ENCODE data around the gene CACNG6.
"Not testable (repeated sequence)": the region's sequence is repeated elsewhere in the genome, so short reads cannot be mapped to it uniquely, and the experiment has no call there.

Gene CACNG6

GRCh38 chr19:53991224-53992113, at the start of gene CACNG6:
Gene CACNG6 (plus strand): TSS chr19:53991637. CDS start chr19:53992878, 1,241 bp downstream.
- DNase-seq (ENCODE audit: low spot score) = peak; percentile 71

GRCh38 chr19:53942001-53942786, 49.2 kb upstream of the CACNG6 start:
- DNase-seq (ENCODE audit: low spot score) = peak; percentile 97

DNA sequence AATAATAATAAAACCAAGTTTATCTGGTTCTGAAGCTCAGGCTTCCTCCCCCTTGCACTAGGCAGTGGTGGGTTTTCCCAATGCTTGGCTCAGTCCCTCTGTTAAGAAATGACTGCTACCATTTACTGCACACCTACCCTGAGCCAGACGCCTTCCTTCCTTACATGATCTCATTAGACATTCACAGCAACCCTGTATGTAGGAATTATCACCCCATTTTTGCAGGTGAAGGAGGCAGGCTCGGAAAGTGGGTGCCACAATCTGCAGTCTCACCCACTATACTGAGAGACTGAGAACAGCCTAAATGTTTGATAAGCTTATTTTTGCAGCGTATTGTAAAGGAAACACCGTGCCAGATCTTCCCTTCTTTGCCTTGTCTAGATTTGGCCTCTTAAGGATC, 47.0 kb upstream of the CACNG6 start:
- DNase-seq (ENCODE audit: low spot score) = no peak

DNA sequence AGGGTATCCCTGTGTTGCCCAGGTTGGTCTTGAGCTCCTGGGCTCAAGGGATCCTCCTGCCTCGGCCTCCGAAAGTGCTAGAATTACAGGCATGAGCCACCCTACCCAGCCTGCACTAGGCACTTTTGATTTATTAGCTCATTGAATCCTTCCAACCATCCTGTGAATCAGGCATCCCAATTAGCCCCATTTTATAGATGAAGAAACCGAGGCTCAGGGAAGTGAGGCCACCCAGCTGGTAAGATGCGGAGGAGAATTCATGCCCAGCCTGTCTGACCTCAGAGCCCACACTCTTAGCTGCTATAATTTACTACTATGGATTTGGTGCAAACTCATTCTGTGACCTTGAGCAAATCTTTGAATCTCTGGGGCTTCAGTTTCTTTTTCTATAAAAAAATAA, 46.5 kb upstream of the CACNG6 start:
- no peak for DNase-seq (ENCODE audit: low spot score)

- no peak for DNase-seq (ENCODE audit: low spot score)
These were observed 46.0 kb upstream of the CACNG6 start for GRCh38 chr19:53945441-53945840.

DNA sequence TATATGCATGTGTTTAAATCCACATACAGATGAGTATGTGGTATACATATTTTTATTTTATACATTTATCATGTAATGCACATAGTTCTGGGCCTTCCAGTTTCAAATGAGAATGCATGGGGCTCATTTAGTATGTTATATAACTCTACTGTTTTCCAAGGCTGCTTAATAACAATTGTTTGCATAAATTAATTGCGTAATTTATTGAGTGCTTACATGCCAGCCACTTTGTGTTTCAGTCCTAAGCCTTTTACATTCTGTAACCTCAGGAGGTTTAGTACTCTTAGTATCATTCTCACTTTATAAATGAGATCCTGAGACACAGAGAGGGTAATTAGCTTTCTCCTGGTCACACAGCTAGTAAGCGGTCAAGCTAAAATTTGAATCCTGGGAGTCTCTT, 45.4 kb upstream of the CACNG6 start:
- DNase-seq (ENCODE audit: low spot score) = no peak

- DNase-seq (ENCODE audit: low spot score) = no peak
These were observed 43.8 kb upstream of the CACNG6 start for GRCh38 chr19:53947624-53948023.

DNA sequence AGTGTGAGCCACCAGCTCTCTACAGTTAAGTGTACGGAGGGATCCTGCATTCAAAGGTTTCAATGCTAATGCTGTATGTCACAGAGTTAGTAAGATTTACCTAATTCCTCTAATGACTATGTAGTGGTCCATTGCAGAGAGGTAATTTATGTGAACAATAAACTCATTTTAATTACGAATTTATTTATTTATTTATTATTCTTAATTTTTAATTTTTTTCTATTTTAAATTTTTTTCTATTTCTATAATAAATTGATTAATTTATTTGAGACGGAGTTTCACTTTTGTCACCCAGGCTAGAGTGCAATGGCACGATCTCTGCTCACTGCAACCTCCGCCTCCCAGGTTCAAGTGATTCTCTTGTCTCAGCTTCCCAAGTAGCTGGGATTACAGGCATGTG, 42.8 kb upstream of the CACNG6 start:
- not testable (repeated sequence) for DNase-seq (ENCODE audit: low spot score)

GRCh38 chr19:53951436-53951835, 40.0 kb upstream of the CACNG6 start:
- no peak for DNase-seq (ENCODE audit: low spot score)

GRCh38 chr19:53951947-53952346, 39.5 kb upstream of the CACNG6 start:
- no peak for DNase-seq (ENCODE audit: low spot score)

DNA sequence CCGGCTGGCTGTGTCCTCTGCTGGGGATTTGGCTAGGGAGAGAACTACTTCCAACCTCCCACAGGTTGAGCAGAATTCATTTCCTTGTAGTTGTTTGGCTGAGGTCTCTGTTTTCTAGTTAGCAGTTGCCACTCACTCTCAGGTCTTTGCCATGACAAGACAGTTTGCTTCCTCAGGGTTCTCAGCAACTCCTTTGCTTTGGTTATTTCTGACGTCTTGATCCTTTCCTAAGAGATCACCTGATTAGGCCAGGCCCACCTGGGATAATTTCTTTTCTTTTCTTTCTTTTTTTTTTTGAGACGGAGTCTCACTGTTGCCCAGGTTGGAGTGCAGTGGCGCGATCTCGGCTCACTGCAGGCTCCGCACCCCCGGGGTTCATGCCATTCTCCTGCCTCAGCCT, 38.1 kb upstream of the CACNG6 start:
- DNase-seq (ENCODE audit: low spot score) = no peak

GRCh38 chr19:53957448-53958167, 33.8 kb upstream of the CACNG6 start:
- DNase-seq (ENCODE audit: low spot score) = no peak

- no peak for DNase-seq (ENCODE audit: low spot score)
These were observed 33.3 kb upstream of the CACNG6 start for GRCh38 chr19:53958168-53958571.

DNA sequence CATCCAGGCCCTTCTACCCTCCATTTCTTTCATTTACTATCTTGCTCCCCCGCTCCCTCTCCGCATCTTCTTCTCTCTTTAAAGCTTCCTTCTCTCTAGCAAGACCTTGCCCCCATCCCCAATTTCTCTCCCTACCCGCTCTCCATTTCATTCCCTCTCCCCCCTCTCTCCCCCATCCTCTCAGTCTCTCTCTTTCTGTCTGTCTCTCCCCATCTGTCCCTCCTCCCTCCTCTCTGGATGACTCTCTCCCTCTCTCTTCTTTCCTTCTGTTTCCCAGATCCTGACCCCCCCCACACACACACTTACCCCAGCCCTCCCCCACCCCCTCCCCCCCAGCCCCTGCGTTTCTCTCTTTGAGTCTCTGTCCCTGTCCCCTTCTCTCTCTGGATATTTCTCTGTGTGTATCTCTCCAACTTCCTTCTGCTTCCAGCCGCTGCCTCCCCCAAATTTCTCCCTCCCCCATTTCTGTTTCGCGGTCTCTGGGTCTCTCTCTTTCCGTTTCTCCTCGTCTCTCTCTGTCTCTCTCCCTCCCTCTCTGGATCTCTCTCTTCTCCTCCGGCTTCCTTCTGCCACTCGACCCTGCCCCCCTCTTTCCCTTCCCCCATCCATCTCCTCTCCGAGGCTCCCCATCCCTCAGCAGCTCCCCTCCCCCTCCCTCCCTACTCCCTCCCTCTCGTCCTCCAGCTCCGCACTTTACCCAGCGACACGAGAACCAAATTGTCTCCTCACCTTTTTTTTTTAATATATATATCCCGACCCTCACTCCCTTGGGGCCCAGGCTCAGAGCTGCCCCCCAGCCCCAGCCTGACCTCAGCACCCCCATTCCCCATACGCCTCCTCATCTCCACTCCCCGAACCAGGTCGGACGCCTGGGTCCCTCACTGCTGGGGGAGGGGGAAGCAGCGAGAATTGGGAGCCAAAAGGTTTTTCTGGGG, 32.3 kb upstream of the CACNG6 start:
- DNase-seq (ENCODE audit: low spot score) = no peak

DNA sequence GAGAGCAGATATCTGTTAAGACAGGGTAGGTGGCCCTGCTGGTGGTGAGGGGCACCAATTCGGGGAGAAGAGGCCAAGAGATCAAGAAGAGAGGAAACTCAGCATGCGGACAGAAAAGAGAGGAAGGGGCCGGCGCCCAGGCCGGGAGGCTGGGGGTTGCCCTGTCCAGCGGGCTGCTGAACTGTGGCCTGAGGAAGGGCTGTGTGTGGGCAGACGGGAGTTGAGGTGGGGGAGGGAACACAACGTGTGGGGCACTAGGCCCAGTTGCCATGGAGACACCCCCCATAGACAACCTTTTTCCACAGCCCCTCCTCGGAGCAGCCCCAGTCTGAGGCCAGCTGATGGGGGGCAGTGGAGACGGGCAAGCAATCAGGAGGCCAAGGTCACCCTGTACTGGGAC, 31.2 kb upstream of the CACNG6 start:
- no peak for DNase-seq (ENCODE audit: low spot score)

- DNase-seq (ENCODE audit: low spot score) = no peak
These were observed 30.6 kb upstream of the CACNG6 start for GRCh38 chr19:53960886-53961285.

- peak; percentile 49 for DNase-seq (ENCODE audit: low spot score)
These were observed 29.7 kb upstream of the CACNG6 start for GRCh38 chr19:53961523-53962356.

GRCh38 chr19:53962887-53963431, 28.5 kb upstream of the CACNG6 start, which contains the start of gene CACNG8:
Gene CACNG8 (plus strand): TSS chr19:53962937.
- peak; percentile 53 for DNase-seq (ENCODE audit: low spot score)

DNA sequence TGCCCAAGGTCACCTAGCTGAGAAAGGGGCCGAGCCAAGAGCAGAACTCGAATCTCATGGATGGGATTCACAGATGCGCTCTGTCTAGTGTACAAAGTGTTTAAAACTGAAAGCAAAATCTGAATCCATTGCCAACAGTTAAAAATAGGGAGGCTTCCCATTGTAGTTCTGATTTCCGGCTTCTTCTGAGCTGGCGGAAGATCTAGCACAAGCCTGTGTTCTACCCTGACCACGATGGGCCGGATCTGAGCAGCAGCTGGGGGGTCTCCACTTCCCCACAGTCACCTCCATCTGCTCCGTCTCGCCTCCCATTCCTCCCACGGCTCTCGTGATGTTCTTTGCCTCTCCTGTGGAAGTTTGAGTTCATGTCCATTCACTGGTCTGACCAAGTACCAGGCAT, 26.3 kb upstream of the CACNG6 start:
- DNase-seq (ENCODE audit: low spot score) = no peak

GRCh38 chr19:53966931-53967330, 24.5 kb upstream of the CACNG6 start:
- DNase-seq (ENCODE audit: low spot score) = no peak
